Ovary (tissue), 3 donors: ENCODE results near the gene MSLN.

Experiments used
- EP300 ChIP-seq: sonication (generic); formaldehyde crosslinking; IDR thresholded peaks from one replicate; pipeline ENCODE4 v1.6.1; 2017; ENCODE audit warnings: antibody characterized with exemption
- POLR2A ChIP-seq: fragments of 450-650 bp; IDR thresholded peaks from one replicate; pipeline ENCODE4 v1.6.1; 2017; ENCODE audit warnings: antibody characterized with exemption, mild to moderate bottlenecking, moderate library complexity
- TF ChIP-seq, protein P1 (sequence below), 3 donors: fragments of 450-650 bp in 2 of 3; fragments of 200-600 bp in 1 of 3; IDR thresholded peaks; one replicate each; pipeline versions ENCODE4 v1.5.1 to v1.8.0; 2016 to 2022; ENCODE audit warnings: antibody characterized with exemption in 3 of 3, mild to moderate bottlenecking in 1 of 3
- donor health status: DM: no; HTN: no; CAD: no.

DNA sequence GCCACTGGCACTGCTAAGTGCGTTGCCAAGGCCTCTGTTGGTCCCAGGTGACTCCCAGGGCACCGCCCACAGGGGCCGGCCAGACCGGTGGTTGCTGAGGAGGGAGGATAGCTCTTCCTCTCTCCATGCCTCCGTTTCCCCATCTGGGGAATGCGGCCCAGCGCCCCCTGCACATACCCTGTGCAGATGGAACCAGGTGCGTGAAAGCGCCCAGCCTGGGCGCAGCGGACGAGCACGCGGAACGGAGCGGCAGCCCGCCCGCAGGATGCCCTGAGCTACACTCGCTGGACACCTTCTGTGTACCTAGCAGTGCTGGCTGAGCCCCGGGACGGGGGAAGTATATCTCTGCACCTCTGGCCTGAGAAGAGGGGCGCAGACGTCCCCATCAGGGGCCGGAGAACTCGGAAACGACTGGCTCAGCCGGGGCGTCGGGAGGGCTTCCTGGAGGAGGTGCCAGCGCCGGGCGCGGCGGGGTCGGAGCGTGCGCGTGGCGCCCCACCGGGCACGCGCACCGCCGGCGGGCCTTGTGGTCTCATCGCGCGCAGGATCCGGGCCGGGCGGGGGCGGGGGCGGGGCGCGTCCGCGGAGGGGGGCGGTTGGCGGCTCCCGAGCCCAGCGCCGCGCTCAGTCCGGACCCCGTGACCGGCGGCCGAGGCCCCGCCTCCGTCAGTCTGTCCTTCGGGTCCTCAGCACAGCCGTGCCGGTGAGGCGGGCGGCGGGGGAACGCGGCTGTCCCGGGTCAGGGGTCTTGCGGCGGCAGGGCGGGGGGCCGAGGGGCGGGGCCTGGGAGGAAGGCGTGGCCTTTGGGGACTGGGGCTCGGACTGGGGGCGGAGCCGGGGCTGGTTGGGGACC is 33.9 kb upstream of the MSLN start, which contains the start of the genes CCDC78 and HAGHL:
- TF ChIP-seq, protein P1, sequence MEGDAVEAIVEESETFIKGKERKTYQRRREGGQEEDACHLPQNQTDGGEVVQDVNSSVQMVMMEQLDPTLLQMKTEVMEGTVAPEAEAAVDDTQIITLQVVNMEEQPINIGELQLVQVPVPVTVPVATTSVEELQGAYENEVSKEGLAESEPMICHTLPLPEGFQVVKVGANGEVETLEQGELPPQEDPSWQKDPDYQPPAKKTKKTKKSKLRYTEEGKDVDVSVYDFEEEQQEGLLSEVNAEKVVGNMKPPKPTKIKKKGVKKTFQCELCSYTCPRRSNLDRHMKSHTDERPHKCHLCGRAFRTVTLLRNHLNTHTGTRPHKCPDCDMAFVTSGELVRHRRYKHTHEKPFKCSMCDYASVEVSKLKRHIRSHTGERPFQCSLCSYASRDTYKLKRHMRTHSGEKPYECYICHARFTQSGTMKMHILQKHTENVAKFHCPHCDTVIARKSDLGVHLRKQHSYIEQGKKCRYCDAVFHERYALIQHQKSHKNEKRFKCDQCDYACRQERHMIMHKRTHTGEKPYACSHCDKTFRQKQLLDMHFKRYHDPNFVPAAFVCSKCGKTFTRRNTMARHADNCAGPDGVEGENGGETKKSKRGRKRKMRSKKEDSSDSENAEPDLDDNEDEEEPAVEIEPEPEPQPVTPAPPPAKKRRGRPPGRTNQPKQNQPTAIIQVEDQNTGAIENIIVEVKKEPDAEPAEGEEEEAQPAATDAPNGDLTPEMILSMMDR (IDR thresholded peaks at IDR 0.05): no peak
- no peak for TF ChIP-seq POLR2A
- no peak for TF ChIP-seq EP300
